HL-60 (cell line): ENCODE data around the gene FBXL2.

Experiments used
- DNase-seq, 2 experiments: peaks; one replicate each; pipeline ENCODE4 v3.0.0-alpha.2; 2010 to 2020; ENCODE audit warnings: low read depth in 1 of 2, low spot score in 1 of 2
- H3K27ac ChIP-seq: fragments of 250-450 bp; sonication (Bioruptor Pico); replicated peaks from 2 replicates; pipeline ENCODE4 v1.5.1; 2020; ENCODE audit warnings: mild to moderate bottlenecking, moderate library complexity
- H3K27me3 ChIP-seq: fragments of 250-450 bp; sonication (Bioruptor Pico); 2 replicates; pipeline ENCODE4 v1.5.1; 2021; ENCODE audit warnings: mild to moderate bottlenecking, moderate library complexity; ENCODE audit not compliant: insufficient read depth, poor library complexity, severe bottlenecking
- H3K4me3 ChIP-seq: replicated peaks from 2 replicates; pipeline ENCODE4 v1.5.1; 2011; ENCODE audit warnings: mild to moderate bottlenecking, control low read depth, low read length; ENCODE audit not compliant: insufficient read depth
- CTCF ChIP-seq: IDR thresholded peaks from one replicate; pipeline ENCODE4 v1.5.1; 2011; ENCODE audit warnings: low read length, control low read depth, inconsistent platforms; ENCODE audit not compliant: insufficient read depth
- GABPA ChIP-seq: IDR thresholded peaks from 2 replicates; pipeline ENCODE4 v1.6.1; 2012; ENCODE audit warnings: low read depth
- POLR2AphosphoS5 ChIP-seq: IDR thresholded peaks from 2 replicates; pipeline ENCODE4 v1.6.1; 2012; ENCODE audit warnings: low read depth
- REST ChIP-seq: IDR thresholded peaks from 2 replicates; pipeline ENCODE4 v1.6.1; 2012; ENCODE audit warnings: low read depth; ENCODE audit not compliant: insufficient replicate concordance
- SPI1 ChIP-seq: IDR thresholded peaks from 2 replicates; pipeline ENCODE4 v1.6.1; 2012; ENCODE audit warnings: low read depth, mild to moderate bottlenecking, borderline replicate concordance

Gene FBXL2

GRCh38 chr3:33233884-33234283 is 43.4 kb upstream of the FBXL2 start:
- Histone ChIP-seq H3K4me3 (no peak overlapping the region), H3K27ac (no peak overlapping the region), H3K27me3 (no peaks in the 10 kb centered on the region)
- no peak for DNase-seq
- TF ChIP-seq SPI1 (no peak), CTCF (no peak), GABPA (no peak), POLR2AphosphoS5 (no peak), REST (no peak)

- Histone ChIP-seq H3K27ac (no peak overlapping the region), H3K4me3 (no peak overlapping the region), H3K27me3 (no peaks in the 10 kb centered on the region)
- TF ChIP-seq GABPA (no peak), POLR2AphosphoS5 (no peak), REST (no peak), CTCF (no peak), SPI1 (no peak)
- DNase-seq: no peak
Observed at GRCh38 chr3:33236005-33236404, 41.2 kb upstream of the FBXL2 start.

- no peak for DNase-seq
Observed at GRCh38 chr3:33237439-33237838, 39.8 kb upstream of the FBXL2 start.

More at GRCh38 chr3:33237439-33237838, 39.8 kb upstream of the FBXL2 start:
- Histone ChIP-seq H3K4me3 (no peak overlapping the region), H3K27me3 (no peaks in the 10 kb centered on the region), H3K27ac (no peak overlapping the region)
- TF ChIP-seq REST: no peak
- TF ChIP-seq SPI1: no peak
- no peak for TF ChIP-seq GABPA
- TF ChIP-seq CTCF: no peak
- TF ChIP-seq POLR2AphosphoS5: no peak
